Sigmoid colon (tissue), 7 donors: ENCODE measurements around the gene UBN1. TPM values are rescaled to one million over a fixed set of nuclear protein-coding genes. Genes with fewer than 3 reads are reported as not detected.

Source experiments
- DNase-seq: peaks from one replicate; pipeline ENCODE4 v3.0.0-alpha.2; 2019
- H3K27ac ChIP-seq, 4 donors: fragments of 200-600 bp; sonication (generic); one replicate each; pipeline ENCODE4 v1.5.1; 2016 to 2019; ENCODE audit warnings: mild to moderate bottlenecking in 1 of 4
- H3K27me3 ChIP-seq, 3 donors: fragments of 200-600 bp; sonication (generic); one replicate each; pipeline ENCODE4 v1.5.1; 2019; ENCODE audit warnings: mild to moderate bottlenecking in 1 of 3
- H3K36me3 ChIP-seq, 4 donors: fragments of 200-600 bp; sonication (generic); one replicate each; pipeline ENCODE4 v1.5.1; 2016 to 2019
- H3K4me1 ChIP-seq, 4 donors: fragments of 200-600 bp; sonication (generic); one replicate each; pipeline ENCODE4 v1.5.1; 2017 to 2019
- H3K4me3 ChIP-seq, 4 donors: fragments of 200-600 bp; sonication (generic); one replicate each; pipeline ENCODE4 v1.5.1; 2017 to 2019; ENCODE audit warnings: mild to moderate bottlenecking in 2 of 4, moderate library complexity in 1 of 4
- H3K9me3 ChIP-seq, 4 donors: fragments of 200-600 bp in 3 of 4; sonication (generic) in 3 of 4; one replicate each; pipeline versions ENCODE4 v1.5.1 to v1.6.1; 2013 to 2019
- CTCF ChIP-seq, 4 experiments: fragments of 450-650 bp in 3 of 4; fragments of 200-600 bp in 1 of 4; IDR thresholded peaks; one replicate each; pipeline ENCODE4 v1.5.1; 2016 to 2019; ENCODE audit warnings: antibody characterized with exemption in 4 of 4, mild to moderate bottlenecking in 3 of 4, moderate library complexity in 2 of 4
- EP300 ChIP-seq, 4 donors: sonication (generic); formaldehyde crosslinking; IDR thresholded peaks; one replicate each; pipeline ENCODE4 v1.6.1; 2017; ENCODE audit warnings: antibody characterized with exemption in 4 of 4
- POLR2A ChIP-seq, 2 donors: fragments of 450-650 bp; IDR thresholded peaks; one replicate each; pipeline ENCODE4 v1.6.1; 2016; ENCODE audit warnings: antibody characterized with exemption in 2 of 2, mild to moderate bottlenecking in 2 of 2, moderate library complexity in 2 of 2
- POLR2AphosphoS5 ChIP-seq, 4 donors: sonication (generic); formaldehyde crosslinking; IDR thresholded peaks; one replicate each; pipeline ENCODE4 v1.6.1; 2017; ENCODE audit warnings: antibody characterized with exemption in 4 of 4
- WGBS, 2 donors: extraction: QIAGEN DNeasy Blood & Tissue Kit; methylation state at CpG; one replicate each; pipeline ENCODE4 v1.1.7; 2013; 5-methylcytosine and 5-hydroxymethylcytosine counted together
- intact Hi-C: fragments of 100-400 bp; cut with DNase I; formaldehyde crosslinking; loops from one replicate; pipeline ENCODE4 v1.15.1; 2023
- polyA plus RNA-seq, 3 donors: library from polyadenylated mRNA; stranded (reverse); fragments of 200-250 nt; gene quantifications; one replicate each; pipeline ENCODE4 v1.2.3, GENCODE V29; 2013
- total RNA-seq, 4 donors: library from RNA; depleted of rRNA; stranded (reverse); fragments of >200 nt; gene quantifications; one replicate each; pipeline ENCODE4 v1.1.0, GENCODE V29; 2016
- donor health status: healthy with polysubstance abuse.
- donor health status: Bipolar disorder and iron deficiency.
- donor health status: healthy.

The UBN1 gene
- total and polyA plus RNA-seq, 7 donors: 8.4 to 27.7 (median 17.8) TPM

GRCh38 chr16:4814046-4814445, 33.2 kb upstream of the UBN1 start:
- H3K27me3 ChIP-seq: no peaks in the 10 kb centered on the region
- TF ChIP-seq POLR2AphosphoS5 (IDR thresholded peaks at IDR 0.05) (peak; percentile 46 to 79 (median 72)), EP300 (IDR thresholded peaks at IDR 0.05) (peak in 3 of 4 donors; percentile 36 to 87 (median 85)), CTCF (IDR thresholded peaks at IDR 0.05) (no peak), POLR2A (IDR thresholded peaks at IDR 0.05) (no peak)
- peaks cover 13 to 99% (median 42%) of the 10 kb centered on the region in 4 donors for H3K36me3 ChIP-seq
- H3K9me3 ChIP-seq: no peaks in the 10 kb centered on the region
- peak overlapping the region; percentile 72 to 84 (median 78) for H3K27ac ChIP-seq
- no peak overlapping the region for H3K4me3 ChIP-seq
- peaks cover 0 to 21% (median 21%) of the 10 kb centered on the region in 4 donors for H3K4me1 ChIP-seq
- peak; percentile 71 for DNase-seq
- intact Hi-C loops: no loop called here

GRCh38 chr16:4814542-4815173, 32.6 kb upstream of the UBN1 start:
- intact Hi-C loops: no loop called here
- peaks cover 13 to 99% (median 42%) of the 10 kb centered on the region in 4 donors for H3K36me3 ChIP-seq
- no peak for TF ChIP-seq POLR2A (IDR thresholded peaks at IDR 0.05)
- TF ChIP-seq EP300 (IDR thresholded peaks at IDR 0.05): no peak
- TF ChIP-seq CTCF (IDR thresholded peaks at IDR 0.05): no peak
- no peak for TF ChIP-seq POLR2AphosphoS5 (IDR thresholded peaks at IDR 0.05)

GRCh38 chr16:4820652-4821051, 26.6 kb upstream of the UBN1 start:
- peaks cover 29 to 100% (median 58%) of the 10 kb centered on the region in 4 donors for H3K36me3 ChIP-seq
- intact Hi-C loops: no loop called here
- no peaks in the 10 kb centered on the region for H3K9me3 ChIP-seq
- H3K27me3 ChIP-seq: no peaks in the 10 kb centered on the region
- 94 to 95% methylated on average over 6 of the region's 6 CpGs for WGBS, 2 donors
- H3K4me1 ChIP-seq: no peaks in the 10 kb centered on the region
- DNase-seq: no peak
- TF ChIP-seq EP300 (IDR thresholded peaks at IDR 0.05): no peak
- no peak for TF ChIP-seq POLR2AphosphoS5 (IDR thresholded peaks at IDR 0.05)
- no peak for TF ChIP-seq POLR2A (IDR thresholded peaks at IDR 0.05)
- H3K4me3 ChIP-seq: no peak overlapping the region
- no peak overlapping the region for H3K27ac ChIP-seq

More at GRCh38 chr16:4814542-4815173, 32.6 kb upstream of the UBN1 start:
- Histone ChIP-seq H3K27ac (peak overlapping the region; percentile 72 to 84 (median 78)), H3K4me3 (no peak overlapping the region), H3K9me3 (no peaks in the 10 kb centered on the region), H3K4me1 (peaks cover 0 to 21% (median 21%) of the 10 kb centered on the region in 4 donors), H3K27me3 (no peaks in the 10 kb centered on the region)
- WGBS, 2 donors: 87 to 89% methylated on average over 16 of the region's 16 CpGs
- no peak for DNase-seq

- Histone ChIP-seq H3K4me3 (no peak overlapping the region), H3K9me3 (no peaks in the 10 kb centered on the region), H3K4me1 (no peaks in the 10 kb centered on the region), H3K27me3 (no peaks in the 10 kb centered on the region), H3K27ac (no peak overlapping the region), H3K36me3 (peaks cover 41 to 100% (median 73%) of the 10 kb centered on the region in 4 donors)
- no peak for TF ChIP-seq POLR2AphosphoS5 (IDR thresholded peaks at IDR 0.05)
- TF ChIP-seq EP300 (IDR thresholded peaks at IDR 0.05): no peak
- TF ChIP-seq CTCF (IDR thresholded peaks at IDR 0.05): no peak
- TF ChIP-seq POLR2A (IDR thresholded peaks at IDR 0.05): no peak
- intact Hi-C loops: no loop called here
- 87 to 94% methylated on average over 8 of the region's 8 CpGs for WGBS, 2 donors
- DNase-seq: no peak
Observed at GRCh38 chr16:4825196-4825595, 22.1 kb upstream of the UBN1 start.

- Histone ChIP-seq H3K4me3 (no peak overlapping the region), H3K27ac (no peak overlapping the region), H3K9me3 (no peaks in the 10 kb centered on the region), H3K27me3 (no peaks in the 10 kb centered on the region), H3K36me3 (peaks cover 42 to 100% (median 72%) of the 10 kb centered on the region in 4 donors), H3K4me1 (no peaks in the 10 kb centered on the region)
- no peak for TF ChIP-seq EP300 (IDR thresholded peaks at IDR 0.05)
- no peak for TF ChIP-seq CTCF (IDR thresholded peaks at IDR 0.05)
- no peak for TF ChIP-seq POLR2A (IDR thresholded peaks at IDR 0.05)
- TF ChIP-seq POLR2AphosphoS5 (IDR thresholded peaks at IDR 0.05): no peak
- no peak for DNase-seq
- intact Hi-C loops: no loop called here
- WGBS, 2 donors: 95 to 98% methylated on average over 4 of the region's 4 CpGs
Observed at GRCh38 chr16:4826526-4826925, 20.8 kb upstream of the UBN1 start.
